Hippocampal formation (tissue), 2 donors: Measurements from ENCODE around the gene CD247.

Source experiments
- DNase-seq, 2 donors: peaks; one replicate each; lab custom pipeline; 2025; lab: John Stamatoyannopoulos, UW

CD247 gene

GRCh38 chr1:167413328-167413727 lies 105.0 kb downstream of the CD247 start:
- no peak for DNase-seq

GRCh38 chr1:167412920-167413319 lies 105.4 kb downstream of the CD247 start:
- no peak for DNase-seq

DNA sequence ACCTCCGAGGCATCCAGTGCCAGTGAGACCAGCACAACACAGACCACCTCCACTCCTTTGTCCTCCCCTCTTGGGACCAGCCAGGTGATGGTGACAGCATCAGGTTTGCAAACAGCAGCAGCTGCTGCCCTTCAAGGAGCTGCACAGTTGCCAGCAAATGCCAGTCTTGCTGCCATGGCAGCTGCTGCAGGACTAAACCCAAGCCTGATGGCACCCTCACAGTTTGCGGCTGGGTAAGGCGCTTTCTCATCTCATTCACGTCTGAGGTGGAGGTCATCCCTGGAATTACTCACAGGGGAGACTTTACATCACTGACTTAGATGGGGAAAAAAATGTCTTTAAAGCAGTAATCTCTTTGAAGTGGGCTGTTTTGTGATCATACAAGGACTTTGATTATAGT lies 106.3 kb downstream of the CD247 start:
- no peak for DNase-seq

DNA sequence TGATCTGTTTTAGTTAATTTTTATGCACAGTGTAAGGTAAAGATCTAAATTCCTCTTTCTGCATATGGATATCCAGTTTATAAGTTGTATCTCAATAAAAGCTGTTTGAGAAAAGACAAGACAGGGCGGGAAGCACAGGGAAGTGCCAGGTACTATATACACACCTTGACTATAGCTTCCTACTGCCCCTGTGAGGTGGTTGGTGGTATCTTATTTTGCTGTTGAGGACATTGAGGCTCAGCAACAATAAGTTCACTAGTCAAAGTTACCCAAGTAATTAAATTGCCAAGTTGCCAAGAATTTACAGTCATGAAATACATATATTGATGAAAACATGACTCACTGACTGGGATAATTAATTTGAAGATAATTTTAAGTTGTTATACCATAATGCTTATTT lies 109.1 kb downstream of the CD247 start:
- no peak for DNase-seq

GRCh38 chr1:167408355-167408754 lies 110.0 kb downstream of the CD247 start:
- no peak for DNase-seq

GRCh38 chr1:167404908-167405307 lies 113.4 kb downstream of the CD247 start:
- no peak for DNase-seq

GRCh38 chr1:167404161-167404888 lies 114.0 kb downstream of the CD247 start:
- no peak for DNase-seq

DNA sequence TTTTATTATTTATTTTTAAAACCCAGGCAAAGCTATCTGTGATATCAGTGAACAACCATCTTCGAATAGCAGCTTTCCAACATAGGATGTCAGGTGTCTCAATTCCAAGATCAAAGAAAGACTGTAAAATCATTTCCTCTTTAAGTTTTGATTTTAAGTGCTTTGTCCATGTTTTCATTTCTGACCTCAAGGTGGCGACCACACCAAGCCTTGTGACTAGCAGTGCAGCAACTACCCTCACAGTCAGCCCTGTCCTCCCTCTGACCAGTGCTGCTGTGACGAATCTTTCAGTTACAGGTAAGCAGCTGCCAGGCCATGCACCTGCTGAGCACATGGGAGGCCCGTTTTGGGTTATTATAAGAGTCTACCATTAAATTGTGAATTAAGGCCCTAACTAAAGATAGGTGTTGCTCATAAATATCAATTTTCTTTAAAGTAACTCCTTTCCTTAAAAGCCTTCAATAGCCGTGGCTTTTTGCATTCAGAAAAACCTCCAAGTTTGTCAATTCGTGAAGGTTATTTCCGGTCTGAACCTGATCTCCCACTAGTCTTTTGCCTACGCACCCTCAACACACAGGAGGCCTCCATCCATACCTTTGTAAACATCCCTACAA lies 117.0 kb downstream of the CD247 start:
- no peak for DNase-seq

DNA sequence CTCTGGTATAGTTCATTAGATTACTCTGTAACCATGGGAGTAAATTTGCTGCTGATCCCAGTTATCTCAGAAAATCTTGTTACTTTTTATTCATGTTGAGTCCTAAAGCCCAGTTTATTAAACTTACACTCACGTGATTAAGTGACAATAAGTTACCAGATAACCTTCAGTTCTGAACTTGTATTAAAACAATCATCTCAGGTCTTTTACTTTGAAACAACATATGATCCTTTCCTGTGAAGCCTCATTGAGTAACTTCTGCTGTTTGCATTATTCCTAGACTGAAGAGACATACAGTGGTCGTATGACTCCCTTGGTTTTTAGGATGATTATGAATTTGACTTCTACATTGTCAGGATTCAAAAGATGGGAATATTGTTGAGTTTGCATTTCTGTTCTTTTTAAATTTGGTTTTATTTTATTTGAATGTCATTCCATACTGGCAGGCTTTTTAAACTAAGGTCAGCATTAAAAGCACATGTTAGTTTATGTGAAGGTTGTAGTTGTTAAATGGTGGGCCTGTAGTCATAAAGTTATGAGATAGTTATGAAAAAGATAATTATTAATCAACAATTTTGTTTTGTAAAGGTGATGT lies 117.9 kb downstream of the CD247 start:
- no peak for DNase-seq

DNA sequence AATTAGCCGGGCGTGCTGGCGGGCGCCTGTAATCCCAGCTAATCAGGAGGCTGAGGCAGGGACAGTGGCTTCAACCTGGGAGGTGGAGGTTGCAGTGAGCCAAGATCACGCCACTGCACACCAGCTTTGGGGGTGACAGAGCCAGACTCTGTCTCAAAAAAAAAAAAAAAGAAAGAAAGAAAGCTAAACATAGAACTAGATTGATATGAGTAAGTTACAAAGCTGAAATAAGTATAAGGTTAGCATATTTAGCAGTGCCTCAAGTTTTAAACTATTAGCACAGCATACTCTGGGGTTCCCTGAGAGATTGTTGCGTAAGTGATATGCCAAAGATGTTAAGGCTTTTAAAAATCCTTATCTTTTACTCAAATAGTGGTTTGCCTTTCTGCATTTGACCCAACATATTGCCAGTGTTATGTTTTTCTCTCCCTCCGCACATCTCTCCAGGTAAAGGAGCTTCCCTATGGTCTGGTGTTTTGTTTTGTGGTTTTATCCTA lies 126.1 kb downstream of the CD247 start:
- DNase-seq, result no peak

DNA sequence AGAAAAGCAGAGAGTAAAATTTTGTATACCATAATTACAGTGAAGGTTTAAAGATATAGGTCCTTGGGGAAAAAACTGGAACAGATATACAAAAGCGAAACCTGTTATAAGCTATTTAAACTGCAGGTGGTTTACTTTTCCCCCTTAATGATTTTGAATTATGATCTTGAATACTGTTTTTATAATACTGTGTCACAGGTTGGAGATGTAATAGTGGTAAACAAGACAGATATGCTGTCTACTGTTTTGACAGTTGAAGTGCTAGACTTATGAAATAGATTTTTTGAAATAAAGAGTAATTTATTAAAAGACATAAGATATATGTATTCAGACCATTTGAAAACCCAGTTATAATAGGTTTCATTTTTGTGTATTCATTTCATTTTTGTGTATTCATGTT lies 129.4 kb downstream of the CD247 start:
- no peak for DNase-seq

DNA sequence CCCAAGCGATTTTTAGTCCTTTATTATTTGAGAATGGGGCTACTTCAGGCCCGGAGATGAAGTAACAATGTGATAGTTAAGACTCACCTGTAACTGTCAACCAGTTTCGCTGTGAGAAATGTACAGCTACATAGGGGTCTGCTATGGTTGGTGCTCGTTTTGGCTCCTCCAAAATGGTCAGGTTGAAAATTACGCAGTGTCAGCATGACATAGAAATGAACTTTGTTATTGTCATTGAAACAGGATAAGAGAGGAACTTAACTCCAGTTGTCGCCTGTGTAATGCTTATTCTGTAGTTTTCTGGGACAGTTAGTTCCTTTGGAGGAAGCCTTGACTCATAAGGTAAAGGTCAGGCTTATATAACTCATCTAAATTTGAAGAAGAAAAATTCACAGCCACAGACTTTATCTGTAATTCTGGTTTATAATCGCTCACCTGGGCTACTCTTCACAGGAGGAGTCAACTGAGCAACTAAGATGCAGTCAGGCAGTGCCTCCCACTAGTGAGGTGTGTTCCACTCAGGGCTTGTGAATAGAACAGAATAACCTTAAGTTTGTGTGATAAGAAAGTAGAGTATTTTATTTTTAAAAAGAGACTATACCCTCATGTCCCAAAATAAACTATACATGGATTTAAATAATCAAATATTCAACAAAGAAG lies 130.9 kb downstream of the CD247 start:
- DNase-seq, result no peak
